ENCODE measurements around the gene DYNLRB1.

The DYNLRB1 gene

DNA sequence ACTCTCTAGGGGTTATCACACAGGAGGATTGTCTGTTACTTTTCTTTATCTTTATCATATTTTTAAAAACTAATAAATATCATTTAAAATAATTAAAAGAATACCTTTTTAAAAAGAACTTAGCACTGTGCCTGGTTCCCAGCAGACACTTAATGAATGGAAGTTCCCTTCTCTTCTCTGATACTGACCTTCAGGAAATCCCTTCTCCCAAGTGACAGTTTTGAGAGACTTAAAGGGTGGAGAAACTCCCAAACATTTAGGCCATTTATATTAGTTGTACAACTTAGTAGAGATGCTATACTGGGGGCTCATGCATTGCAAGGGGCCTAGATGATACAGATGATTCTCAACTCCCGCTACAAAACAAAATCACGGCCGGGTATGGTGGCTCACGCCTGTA lies 60.8 kb downstream of the DYNLRB1 start:
- no peak for DNase-seq (ENCODE audit: low read depth in 4 of 4, low spot score in 1 of 4)

GRCh38 chr20:34578025-34578424 lies 61.8 kb downstream of the DYNLRB1 start:
- DNase-seq (ENCODE audit: low read depth in 4 of 4, low spot score in 1 of 4) = no peak

- no peak for DNase-seq (ENCODE audit: low read depth in 4 of 4, low spot score in 1 of 4)
Measured at GRCh38 chr20:34578521-34578920, 62.3 kb downstream of the DYNLRB1 start.

GRCh38 chr20:34579191-34579978 lies 63.2 kb downstream of the DYNLRB1 start:
- no peak for DNase-seq (ENCODE audit: low read depth in 4 of 4, low spot score in 1 of 4)

- no peak for DNase-seq (ENCODE audit: low read depth in 4 of 4, low spot score in 1 of 4)
Measured at GRCh38 chr20:34579979-34580940, 64.0 kb downstream of the DYNLRB1 start.

DNA sequence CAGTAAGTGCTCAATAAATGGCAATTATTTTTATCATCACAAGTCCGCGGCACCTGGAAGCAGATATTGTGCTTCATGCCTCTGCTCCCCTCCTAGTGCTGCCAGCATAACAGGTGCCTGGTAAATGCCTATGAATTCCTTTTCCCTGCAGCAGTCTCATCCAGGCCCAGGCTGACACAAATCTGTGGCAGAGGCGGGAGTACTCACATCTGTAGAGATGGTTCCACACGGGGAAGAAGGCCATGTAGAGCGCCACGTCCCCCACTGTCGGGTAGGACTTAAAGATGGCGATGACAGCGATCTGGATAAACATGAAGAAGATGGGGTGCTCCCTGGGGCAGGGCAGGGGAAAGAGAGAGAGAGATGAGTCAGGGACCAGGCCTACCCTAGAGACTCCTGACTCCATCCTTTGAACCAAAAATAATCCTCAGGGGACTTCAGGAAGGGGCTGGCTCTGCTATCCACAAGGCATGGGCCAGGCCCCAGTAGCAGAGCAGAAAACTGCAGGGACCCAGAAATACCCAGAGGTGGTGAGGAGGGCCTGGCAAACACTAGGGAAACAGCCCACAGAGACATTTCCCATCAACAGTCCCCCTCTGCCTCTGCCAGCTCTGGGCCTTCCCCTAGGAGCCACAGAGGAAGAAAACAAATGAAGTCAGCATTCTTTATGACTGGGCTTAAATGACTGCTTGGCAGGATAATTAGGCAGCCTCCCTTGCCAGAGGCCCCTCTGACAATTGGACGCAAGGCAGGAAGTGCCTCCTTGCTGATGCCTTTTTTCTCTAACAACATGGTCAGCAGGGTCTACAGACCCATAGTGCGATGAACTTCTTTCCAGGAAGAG lies 65.3 kb downstream of the DYNLRB1 start:
- DNase-seq (ENCODE audit: low read depth in 4 of 4, low spot score in 1 of 4) = peak in 1 of 4 experiments; percentile 24

GRCh38 chr20:34582221-34582620 lies 66.0 kb downstream of the DYNLRB1 start:
- DNase-seq (ENCODE audit: low read depth in 4 of 4, low spot score in 1 of 4) = no peak

DNA sequence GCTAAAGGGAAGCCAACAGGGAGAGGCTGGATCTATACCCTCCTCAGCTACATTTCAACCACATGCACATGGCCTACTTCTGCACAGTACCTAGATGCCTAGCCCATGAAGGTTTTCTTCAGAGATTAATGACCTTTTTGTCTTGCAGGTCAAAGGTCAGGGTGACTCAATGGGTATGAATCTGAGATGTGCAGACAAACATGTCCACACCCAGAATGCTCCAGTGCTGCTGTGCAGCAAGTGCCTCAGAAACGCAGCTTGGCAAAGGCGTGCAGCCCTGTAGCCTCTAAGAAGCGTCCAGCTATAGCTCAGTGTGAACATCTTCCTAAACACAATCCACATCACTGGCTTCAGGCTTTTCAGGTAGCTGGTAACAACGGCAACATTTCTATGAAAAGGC lies 66.7 kb downstream of the DYNLRB1 start:
- no peak for DNase-seq (ENCODE audit: low read depth in 4 of 4, low spot score in 1 of 4)

DNA sequence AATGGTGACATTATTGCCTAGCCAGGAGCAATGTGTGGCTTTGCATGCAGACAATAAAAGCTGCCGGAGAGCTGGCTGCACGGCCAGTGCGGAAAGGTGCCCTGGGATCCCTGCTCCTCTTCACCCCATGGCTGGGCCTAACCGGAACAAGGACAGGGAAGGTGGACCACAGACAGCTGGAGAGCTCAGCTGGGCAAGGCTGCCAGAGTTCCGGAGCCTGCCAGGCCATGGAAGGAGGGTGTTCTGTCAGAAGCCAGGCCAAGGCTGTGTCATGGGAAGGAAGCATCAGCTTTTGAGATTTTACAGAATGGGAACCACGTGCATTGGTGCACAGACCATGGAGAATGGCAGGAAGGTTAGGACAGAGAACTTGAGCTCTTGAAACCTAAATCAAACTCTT lies 67.3 kb downstream of the DYNLRB1 start:
- DNase-seq (ENCODE audit: low read depth in 4 of 4, low spot score in 1 of 4) = no peak

DNA sequence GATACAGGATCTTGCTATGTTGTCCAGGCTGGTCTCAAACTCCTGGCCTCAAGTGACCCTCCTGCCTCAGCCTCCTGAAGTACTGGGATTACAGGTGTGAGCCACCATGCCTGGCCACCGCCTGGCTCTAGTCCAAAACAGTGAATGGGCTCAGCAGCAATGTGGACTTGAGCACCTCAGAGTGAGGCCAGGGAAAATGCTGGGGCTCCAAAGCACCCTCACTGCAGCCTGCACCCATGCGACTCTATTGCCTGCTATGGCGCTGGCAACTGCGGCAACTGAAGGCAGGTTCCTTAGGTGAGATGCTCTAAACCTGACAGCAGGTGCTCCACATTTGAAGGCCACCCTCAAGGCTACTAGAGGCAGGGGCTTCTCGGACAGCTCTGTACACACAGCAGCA lies 68.8 kb downstream of the DYNLRB1 start:
- DNase-seq (ENCODE audit: low read depth in 4 of 4, low spot score in 1 of 4) = no peak

DNA sequence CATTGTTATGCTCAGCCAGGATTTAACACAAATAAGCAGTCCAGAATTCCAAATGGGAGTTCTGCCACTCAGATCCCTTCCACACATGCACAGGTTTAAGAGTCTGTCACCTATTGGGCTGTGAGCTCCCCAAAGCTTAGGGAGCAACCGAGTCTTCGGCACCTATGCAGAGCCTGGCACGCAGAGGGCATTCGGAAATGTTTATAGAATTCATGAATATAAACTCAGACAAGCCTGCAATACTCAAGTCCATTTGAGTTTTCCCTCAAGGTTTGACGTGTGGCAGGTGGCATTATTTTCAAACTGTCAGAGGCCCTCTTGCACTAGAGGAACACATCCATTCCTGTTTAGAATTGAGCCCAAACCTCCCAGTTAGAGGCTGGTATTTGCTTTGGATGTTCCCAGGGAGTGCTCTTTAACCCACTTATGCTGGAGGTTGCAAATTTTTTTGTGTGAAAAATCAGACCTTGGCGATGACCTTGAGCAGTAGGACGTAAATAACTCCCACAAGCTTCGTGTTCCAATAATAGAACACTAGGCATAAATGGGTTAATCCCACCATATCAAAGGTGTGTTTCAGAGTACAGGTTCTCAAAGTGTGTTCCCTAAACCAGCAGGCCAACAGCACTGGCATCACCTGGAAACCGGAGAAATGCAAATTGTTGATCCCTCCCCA lies 70.4 kb downstream of the DYNLRB1 start:
- no peak for DNase-seq (ENCODE audit: low read depth in 4 of 4, low spot score in 1 of 4)
